Osteoblast (primary cell): ENCODE measurements around the gene ETV3. TPM values are rescaled to one million over a fixed set of nuclear protein-coding genes. Genes with fewer than 3 reads are reported as not detected.

Experiments
- DNase-seq: peaks from one replicate; pipeline ENCODE4 v3.0.0; 2011; ENCODE audit warnings: low spot score, mixed read lengths; ENCODE audit not compliant: insufficient read length; ENCODE audit errors: missing footprints
- H2AFZ ChIP-seq: 2 replicates; pipeline ENCODE4 v1.6.0; 2011; ENCODE audit warnings: mild to moderate bottlenecking, low read length
- H3K27ac ChIP-seq: 2 replicates; pipeline ENCODE4 v1.5.1; 2011; ENCODE audit warnings: mild to moderate bottlenecking, low read depth, low read length, moderate library complexity
- H3K27me3 ChIP-seq: 2 replicates; pipeline ENCODE4 v1.6.0; 2012; ENCODE audit warnings: mild to moderate bottlenecking, control low read depth, inconsistent platforms, low read length, moderate library complexity; ENCODE audit not compliant: insufficient read depth
- H3K36me3 ChIP-seq: 2 replicates; pipeline ENCODE4 v1.5.1; 2011; ENCODE audit warnings: mild to moderate bottlenecking, low read length, control low read depth, moderate library complexity; ENCODE audit not compliant: insufficient read depth
- H3K4me1 ChIP-seq: 2 replicates; pipeline ENCODE4 v1.5.1; 2011; ENCODE audit warnings: mild to moderate bottlenecking, low read length, control low read depth, moderate library complexity; ENCODE audit not compliant: insufficient read depth
- H3K4me2 ChIP-seq: 2 replicates; pipeline ENCODE4 v1.6.0; 2011; ENCODE audit warnings: mild to moderate bottlenecking, low read length; ENCODE audit not compliant: insufficient read depth
- H3K4me3 ChIP-seq: fragments of 200-600 bp; sonication (generic); 3 replicates; pipeline ENCODE4 v1.5.1; 2012; ENCODE audit warnings: mild to moderate bottlenecking, low read length, inconsistent platforms; ENCODE audit not compliant: insufficient read depth
- H3K79me2 ChIP-seq: 2 replicates; pipeline ENCODE4 v1.6.0; 2012; ENCODE audit warnings: mild to moderate bottlenecking, low read length, control low read depth, inconsistent platforms; ENCODE audit not compliant: insufficient read depth
- H3K9me3 ChIP-seq: 2 replicates; pipeline ENCODE4 v1.5.1; 2011; ENCODE audit warnings: low read depth, low read length, control low read depth
- H4K20me1 ChIP-seq: 2 replicates; pipeline ENCODE4 v1.6.0; 2012; ENCODE audit warnings: mild to moderate bottlenecking, low read length, control low read depth; ENCODE audit not compliant: insufficient read depth
- total RNA-seq: library from RNA; depleted of rRNA; stranded (reverse); fragments of >200 nt; gene quantifications from 2 replicates; pipeline ENCODE4 v1.2.3, GENCODE V29; 2012
- TF ChIP-seq, protein P1 (sequence below): IDR thresholded peaks from 2 replicates; pipeline ENCODE4 v1.5.1; 2011; ENCODE audit warnings: mild to moderate bottlenecking, low read depth, low read length, moderate library complexity; ENCODE audit errors: extremely low read depth

ETV3 gene
- total RNA-seq, 1 donor = 14.8 TPM

DNA sequence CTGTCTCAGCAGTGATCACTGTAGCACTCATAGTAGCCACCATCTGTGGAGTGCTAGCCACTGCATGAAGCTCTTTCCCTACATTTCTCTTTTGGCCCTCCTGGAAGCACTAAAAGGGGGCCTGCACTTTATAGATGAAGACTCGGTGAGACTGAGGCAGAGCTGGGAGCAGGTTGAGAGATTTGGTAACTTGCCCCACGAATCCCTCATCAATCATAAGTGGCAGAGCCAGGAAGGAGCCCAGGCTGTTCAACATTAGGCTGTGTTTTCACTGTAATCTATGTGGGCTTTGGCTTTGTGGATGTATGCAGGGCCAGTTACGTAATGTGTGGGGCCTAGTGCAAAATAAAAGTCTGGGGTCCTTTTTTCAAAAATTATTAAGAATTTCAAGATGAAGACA, 13.3 kb upstream of the ETV3 start:
- Histone ChIP-seq H2AFZ (no peak overlapping the region), H3K36me3 (no peaks in the 10 kb centered on the region), H3K79me2 (no peaks in the 10 kb centered on the region), H3K27me3 (no peaks in the 10 kb centered on the region), H4K20me1 (no peaks in the 10 kb centered on the region), H3K27ac (no peak overlapping the region), H3K4me3 (no peak overlapping the region), H3K4me2 (no peak overlapping the region), H3K4me1 (peaks cover 18% of the 10 kb centered on the region), H3K9me3 (no peaks in the 10 kb centered on the region)
- TF ChIP-seq, protein P1, sequence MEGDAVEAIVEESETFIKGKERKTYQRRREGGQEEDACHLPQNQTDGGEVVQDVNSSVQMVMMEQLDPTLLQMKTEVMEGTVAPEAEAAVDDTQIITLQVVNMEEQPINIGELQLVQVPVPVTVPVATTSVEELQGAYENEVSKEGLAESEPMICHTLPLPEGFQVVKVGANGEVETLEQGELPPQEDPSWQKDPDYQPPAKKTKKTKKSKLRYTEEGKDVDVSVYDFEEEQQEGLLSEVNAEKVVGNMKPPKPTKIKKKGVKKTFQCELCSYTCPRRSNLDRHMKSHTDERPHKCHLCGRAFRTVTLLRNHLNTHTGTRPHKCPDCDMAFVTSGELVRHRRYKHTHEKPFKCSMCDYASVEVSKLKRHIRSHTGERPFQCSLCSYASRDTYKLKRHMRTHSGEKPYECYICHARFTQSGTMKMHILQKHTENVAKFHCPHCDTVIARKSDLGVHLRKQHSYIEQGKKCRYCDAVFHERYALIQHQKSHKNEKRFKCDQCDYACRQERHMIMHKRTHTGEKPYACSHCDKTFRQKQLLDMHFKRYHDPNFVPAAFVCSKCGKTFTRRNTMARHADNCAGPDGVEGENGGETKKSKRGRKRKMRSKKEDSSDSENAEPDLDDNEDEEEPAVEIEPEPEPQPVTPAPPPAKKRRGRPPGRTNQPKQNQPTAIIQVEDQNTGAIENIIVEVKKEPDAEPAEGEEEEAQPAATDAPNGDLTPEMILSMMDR = no peak
- no peak for DNase-seq

- no peak overlapping the region for H3K27ac ChIP-seq
- H3K27me3 ChIP-seq = no peaks in the 10 kb centered on the region
- TF ChIP-seq, protein P1 = no peak
- DNase-seq = no peak
- H3K9me3 ChIP-seq = no peaks in the 10 kb centered on the region
- H2AFZ ChIP-seq = no peak overlapping the region
- peaks cover 14% of the 10 kb centered on the region for H3K4me1 ChIP-seq
- no peaks in the 10 kb centered on the region for H4K20me1 ChIP-seq
- H3K4me2 ChIP-seq = no peak overlapping the region
- H3K4me3 ChIP-seq = no peak overlapping the region
- H3K79me2 ChIP-seq = no peaks in the 10 kb centered on the region
- H3K36me3 ChIP-seq = no peaks in the 10 kb centered on the region
Measured at GRCh38 chr1:157151073-157151472, 12.9 kb upstream of the ETV3 start.

GRCh38 chr1:157150631-157151030, 12.4 kb upstream of the ETV3 start:
- no peak for DNase-seq
- Histone ChIP-seq H3K27me3 (no peaks in the 10 kb centered on the region), H3K9me3 (no peaks in the 10 kb centered on the region), H2AFZ (no peak overlapping the region), H3K4me2 (no peak overlapping the region), H3K4me1 (peaks cover 13% of the 10 kb centered on the region), H3K79me2 (no peaks in the 10 kb centered on the region), H3K4me3 (no peak overlapping the region), H3K36me3 (no peaks in the 10 kb centered on the region), H3K27ac (no peak overlapping the region), H4K20me1 (no peaks in the 10 kb centered on the region)
- TF ChIP-seq, protein P1 = no peak

GRCh38 chr1:157147906-157148700, 9.9 kb upstream of the ETV3 start:
- H3K4me2 ChIP-seq = peak overlapping the region; percentile 7
- H2AFZ ChIP-seq = peak overlapping the region; percentile 45
- TF ChIP-seq, protein P1 = no peak
- H3K9me3 ChIP-seq = no peaks in the 10 kb centered on the region
- DNase-seq = no peak
- H3K36me3 ChIP-seq = no peaks in the 10 kb centered on the region
- no peak overlapping the region for H3K4me3 ChIP-seq
- no peaks in the 10 kb centered on the region for H3K79me2 ChIP-seq
- no peaks in the 10 kb centered on the region for H3K27me3 ChIP-seq
- peak overlapping the region; percentile 20 for H3K27ac ChIP-seq
- H3K4me1 ChIP-seq = peaks cover 9% of the 10 kb centered on the region
- no peaks in the 10 kb centered on the region for H4K20me1 ChIP-seq
